OCI-M1 (cell line): Measurements from ENCODE around the gene GALE.
"Not testable (repeated sequence)": the region's sequence is repeated elsewhere in the genome, so short reads cannot be mapped to it uniquely, and the experiment has no call there.

Experiments
- DNase-seq: peaks from one replicate; lab custom pipeline; 2025; lab: John Stamatoyannopoulos, UW

Gene GALE

DNA sequence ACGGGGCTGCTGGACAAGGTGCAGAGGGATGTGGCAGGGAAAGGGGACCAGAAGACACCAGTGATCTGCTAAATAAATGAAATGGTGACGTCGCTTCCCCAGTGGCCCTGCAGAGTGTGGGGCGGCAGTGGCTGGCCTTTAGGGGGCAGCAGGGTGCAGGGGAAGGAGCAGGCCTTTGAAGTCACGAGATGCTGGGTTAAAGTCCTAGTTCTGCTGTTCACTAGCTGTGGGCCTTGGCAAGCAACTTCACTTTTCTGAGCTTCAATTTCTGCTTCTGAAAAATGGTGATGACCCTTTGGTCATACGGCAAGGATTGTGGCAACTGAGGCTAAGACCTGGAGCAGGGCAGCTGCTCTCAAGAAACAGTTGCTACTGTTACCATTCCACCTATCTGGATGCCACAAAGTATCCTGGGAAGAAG, 9.2 kb upstream of the GALE start:
- peak; percentile 93 for DNase-seq

DNA sequence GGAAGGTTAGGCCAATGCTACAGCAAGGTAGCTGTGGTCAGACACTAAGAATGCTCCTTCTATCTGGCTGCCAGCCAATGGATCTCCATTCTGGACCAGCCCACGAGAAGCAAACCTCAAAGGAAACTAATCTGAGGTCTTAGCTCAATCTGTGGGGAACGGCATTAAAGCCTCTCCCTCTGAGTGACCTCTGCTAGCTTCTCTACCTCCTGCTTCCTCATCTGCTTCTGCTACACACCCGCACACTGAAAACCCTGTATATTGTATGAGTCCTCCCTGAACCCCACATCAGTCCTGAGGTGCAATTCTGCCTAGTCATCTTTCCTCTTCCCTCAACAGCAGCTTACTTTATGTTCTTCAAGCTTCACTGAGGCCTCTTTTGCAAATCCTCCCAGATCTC, 6.9 kb upstream of the GALE start:
- DNase-seq = peak; percentile 43

DNA sequence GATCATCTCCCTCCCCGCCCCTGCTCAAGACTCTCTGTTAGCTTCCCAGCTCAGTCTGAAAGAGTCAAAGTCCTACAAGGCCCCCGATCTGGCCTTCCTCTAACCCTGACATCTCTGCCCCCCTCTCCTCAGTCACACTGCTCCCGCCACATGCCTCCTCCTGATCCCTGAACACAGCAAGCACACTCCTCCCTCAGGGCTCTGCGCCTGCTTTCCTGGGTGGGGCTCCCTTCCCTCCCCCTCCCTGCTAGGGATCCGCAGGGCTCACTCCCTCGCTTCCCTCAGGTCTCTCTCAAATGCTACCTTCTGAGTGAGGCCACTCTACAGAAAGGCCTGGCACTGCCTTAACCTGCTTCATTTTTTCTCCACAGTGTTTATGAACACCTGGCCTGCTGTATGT, 5.7 kb upstream of the GALE start:
- no peak for DNase-seq

DNA sequence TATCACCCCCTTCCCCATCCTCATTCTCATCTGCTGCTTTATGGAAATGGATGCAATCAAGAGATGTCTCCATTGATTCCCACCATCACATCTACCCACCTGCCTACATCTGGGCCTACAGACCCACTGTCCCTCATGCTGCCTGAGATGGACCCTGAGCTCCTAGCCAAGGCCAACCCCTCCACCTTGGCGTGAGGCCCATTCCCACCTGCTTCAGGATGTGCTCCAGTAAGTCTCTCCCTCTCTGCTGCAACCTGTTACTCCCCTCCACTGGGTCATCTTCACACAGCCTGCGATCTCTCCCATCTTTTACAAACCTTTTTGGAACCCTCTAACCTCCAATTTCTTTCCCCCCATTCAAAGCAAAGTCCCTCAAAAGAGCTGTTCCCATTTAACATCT, 4.5 kb upstream of the GALE start:
- DNase-seq = no peak

DNA sequence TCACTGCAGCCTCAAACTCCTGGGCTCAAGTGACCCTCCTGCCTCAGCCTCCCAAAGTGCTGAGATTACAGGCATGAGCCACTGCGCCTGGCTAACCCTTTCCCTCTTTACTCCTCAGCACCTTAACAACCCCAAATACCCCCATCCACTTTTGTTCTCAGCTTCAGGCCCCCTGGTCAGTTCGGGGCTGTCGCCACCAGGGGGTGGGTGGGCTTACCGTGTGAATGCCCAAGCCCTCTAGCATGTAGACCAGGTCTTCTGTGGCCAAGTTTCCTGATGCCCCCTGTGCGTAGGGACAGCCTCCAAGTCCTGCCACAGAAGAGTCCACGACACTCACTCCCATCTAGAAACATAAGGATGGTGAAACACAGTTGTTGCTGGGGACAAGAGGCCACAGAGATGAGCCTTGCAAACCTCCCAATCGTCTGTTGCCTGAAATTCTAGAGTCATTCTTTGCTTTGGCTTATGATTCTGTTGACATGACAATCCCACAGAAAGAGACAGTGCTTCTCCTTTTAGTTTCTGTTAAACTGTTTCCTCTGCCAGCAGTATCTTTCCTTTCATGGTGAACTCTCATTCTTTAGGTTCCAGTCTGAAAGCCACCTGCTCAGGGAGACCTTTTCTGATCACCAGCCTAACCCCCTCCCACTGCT, 3.8 kb upstream of the GALE start:
- DNase-seq = peak; percentile 18

DNA sequence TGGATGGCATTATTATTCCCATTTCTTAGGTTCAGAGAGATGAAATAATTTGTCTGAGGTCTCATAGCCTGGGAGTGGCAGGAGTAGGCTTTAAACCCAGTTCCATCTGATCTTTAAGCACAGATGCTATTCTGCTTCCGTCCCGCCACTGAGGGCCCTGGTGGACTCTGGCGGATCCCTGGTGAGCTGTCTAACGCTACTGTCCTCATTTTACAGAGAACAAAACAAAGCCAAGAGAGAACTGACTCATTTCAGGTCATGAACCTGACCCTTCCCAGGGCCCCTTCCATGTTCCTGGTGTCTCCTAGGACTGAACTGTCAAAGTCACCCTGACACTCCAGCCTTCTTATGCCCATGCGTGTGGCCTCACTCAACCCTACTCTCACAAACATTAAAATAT, 3.1 kb upstream of the GALE start:
- DNase-seq = no peak

DNA sequence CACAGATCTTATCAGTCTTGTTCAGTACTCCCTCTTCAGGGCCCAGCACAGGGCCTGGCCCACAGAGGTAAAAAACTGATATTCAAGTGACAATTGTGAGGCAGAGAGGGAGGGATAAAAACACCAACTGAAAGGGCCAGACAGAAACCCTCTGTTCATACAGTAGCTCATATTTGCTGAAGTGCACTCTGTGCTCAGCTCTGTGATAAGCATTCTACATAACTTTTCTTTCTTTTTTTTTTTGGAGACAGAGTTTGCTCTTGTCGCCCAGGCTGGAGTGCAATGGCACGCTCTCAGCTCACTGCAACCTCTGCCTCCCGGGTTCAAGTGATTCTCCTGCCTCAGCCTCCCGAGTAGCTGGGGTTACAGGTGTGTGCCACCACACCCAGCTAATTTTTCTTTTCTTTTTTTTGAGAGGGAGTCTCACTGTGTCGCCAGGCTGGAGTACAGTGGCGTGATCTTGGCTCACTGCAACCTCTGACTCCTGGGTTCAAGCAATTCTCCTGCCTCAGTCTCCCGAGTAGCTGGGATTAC, 2.3 kb upstream of the GALE start:
- not testable (repeated sequence) for DNase-seq

DNA sequence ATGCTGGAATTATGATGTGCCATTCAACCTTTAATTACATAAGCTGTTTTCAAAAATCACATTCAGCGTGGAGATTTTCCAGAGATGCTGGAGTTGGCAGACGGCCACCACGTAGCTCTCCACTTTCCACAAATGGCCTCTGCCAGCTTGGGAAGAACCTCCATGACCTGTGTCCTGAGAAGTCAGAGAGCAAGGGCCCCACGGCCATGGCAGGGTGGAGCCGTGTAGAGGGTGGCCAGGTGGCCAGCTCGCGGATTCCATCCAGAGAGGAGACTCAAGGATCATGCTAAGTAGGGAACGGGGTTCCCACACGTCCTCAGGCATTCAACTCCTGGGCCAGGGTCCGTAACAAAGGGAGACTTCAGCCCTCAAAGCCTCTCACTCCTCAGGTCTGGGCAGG, 1.3 kb upstream of the GALE start:
- DNase-seq = no peak

DNA sequence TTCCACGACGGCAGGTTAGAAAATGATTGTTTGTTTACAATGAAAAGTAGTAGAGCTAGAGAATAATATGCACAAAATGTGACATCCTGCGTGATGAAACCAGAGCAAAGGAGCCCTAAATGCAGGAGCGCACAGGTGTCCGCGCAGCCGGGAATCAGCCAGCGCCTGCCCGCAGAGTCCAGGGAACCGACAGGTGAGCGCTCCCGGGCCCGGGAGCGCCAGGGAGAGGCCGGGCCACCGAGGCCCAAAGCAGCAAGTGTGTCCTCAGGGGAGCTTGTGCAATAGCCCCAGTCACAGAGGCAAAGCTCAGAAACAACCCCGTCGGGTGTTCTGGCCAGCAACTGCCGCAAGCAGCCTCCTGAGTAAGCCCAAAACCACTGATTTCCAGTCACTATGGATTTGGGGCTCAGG, 789 bp upstream of the GALE start:
- DNase-seq = no peak

DNA sequence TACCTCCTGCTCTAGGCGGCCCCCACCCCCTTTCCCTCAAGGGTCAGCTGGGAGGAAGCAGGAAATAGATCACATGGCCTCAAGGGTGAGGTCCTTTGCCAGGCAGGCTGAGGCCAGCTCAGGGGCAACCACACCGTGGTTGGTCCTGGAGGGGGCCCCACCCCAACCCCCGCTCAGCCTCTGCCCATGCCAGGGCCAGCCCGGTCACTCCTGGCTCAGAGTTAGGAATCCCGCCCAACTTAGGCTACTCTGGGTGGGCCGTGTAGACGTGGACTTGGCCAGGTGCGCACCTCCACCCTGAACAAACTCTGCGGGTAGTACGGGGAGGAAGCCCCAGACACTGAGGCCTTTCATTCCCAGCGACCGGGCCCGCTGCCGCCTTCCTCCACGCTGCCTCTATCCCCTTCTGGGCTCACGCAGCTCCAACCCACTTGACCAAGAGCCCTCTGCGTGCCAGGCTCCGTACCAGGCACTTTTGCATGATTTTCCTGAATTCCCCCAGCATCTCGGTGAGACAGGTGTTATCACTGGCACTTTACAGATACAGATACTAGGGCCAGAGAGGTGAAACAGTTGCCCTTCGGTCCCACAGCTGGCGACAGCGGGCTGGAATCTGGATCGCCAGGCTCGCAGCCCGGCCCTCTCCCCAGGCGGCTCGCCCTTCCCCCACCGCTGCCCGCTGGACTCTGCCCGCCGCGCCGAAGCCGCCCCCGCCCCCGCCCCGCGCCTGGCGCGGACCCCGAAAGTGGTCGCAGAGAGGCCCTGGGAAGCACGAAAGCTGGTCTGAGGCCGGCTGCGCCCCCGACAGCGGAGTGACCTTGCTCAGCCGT, 769 bp downstream of the GALE start:
- peak; percentile 55 for DNase-seq

DNA sequence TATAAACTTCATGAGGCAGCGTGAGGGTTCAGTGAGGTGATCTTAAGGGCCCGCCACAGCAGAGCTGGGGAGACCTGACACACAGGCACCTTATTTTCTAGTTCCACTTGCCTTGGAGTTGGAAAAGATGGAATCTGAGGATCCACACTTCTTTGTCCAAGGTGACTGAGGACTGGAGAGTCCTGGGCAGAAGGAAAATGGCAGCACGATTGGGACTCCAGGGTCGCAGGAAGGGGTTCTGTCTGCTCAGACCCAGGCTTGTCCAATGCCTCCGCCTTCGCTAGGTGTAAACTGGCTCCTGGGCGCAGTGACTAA, 1.3 kb downstream of the GALE start:
- no peak for DNase-seq

DNA sequence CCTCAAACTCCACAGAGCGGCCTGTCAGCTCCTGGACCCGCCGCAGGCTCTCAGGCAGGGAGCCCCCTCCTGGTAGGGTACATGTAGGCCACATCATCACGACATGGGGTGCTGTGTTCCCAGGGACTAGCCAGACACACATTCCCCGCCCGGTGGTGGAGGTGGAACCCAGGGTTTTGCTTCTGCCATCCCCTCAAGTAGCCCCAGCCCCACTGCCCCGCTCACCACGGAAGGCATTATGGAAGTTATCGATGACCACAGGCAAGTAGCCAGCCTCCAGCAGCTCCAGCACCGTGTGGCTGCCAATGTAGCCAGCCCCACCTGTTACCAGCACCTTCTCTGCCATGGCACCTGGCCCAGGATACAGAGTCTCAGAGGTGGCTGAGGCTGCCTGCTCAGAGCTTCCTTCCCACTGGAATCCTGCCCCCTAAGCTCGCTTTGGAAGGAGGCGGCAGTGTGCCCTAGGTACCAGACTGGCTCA, 1.9 kb downstream of the GALE start:
- no peak for DNase-seq

DNA sequence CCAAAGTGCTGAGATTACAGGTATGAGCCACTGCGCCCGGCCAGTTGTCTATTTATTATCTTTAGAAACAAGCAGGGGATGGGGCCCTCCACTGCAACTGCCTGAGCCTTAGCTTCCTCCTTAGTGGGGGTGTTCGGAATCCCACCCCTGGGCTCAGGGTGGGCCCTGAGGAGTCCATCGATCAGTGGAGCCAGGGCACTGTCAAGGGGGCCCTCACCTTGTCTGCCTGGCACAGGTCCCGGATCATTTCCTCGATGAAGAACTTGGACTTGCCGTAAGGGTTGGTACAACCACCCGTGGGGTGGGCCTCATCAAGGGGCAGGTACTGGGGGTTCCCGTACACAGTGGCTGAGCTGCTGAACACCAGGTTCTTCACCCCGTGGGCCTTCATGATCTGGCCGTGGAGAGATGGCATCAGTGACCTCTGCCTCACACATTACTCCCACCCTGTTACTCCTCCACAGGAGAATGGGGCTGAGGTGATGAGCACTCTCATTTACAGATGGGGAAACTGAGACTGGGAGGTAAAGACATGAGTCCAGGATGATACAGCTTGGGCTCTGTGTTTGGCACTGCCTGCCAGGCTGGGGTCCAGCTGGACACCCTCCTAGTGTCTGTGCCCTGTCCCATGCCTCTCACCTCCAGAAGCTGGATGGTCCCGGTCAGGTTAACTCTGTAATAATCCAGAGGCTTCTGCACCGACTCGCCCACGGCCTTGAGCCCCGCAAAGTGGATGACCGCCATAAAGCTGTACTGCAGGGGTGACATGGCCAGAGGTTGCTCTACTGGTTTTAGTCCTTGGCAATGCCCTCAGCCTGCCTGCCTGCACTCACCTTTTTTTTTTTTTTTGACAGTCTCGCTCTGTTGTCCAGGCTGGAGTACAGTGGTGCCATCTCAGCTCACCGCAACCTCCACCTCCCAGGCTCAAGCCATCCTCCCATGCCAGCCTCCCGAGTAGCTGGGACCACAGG, 2.8 kb downstream of the GALE start:
- DNase-seq = no peak

DNA sequence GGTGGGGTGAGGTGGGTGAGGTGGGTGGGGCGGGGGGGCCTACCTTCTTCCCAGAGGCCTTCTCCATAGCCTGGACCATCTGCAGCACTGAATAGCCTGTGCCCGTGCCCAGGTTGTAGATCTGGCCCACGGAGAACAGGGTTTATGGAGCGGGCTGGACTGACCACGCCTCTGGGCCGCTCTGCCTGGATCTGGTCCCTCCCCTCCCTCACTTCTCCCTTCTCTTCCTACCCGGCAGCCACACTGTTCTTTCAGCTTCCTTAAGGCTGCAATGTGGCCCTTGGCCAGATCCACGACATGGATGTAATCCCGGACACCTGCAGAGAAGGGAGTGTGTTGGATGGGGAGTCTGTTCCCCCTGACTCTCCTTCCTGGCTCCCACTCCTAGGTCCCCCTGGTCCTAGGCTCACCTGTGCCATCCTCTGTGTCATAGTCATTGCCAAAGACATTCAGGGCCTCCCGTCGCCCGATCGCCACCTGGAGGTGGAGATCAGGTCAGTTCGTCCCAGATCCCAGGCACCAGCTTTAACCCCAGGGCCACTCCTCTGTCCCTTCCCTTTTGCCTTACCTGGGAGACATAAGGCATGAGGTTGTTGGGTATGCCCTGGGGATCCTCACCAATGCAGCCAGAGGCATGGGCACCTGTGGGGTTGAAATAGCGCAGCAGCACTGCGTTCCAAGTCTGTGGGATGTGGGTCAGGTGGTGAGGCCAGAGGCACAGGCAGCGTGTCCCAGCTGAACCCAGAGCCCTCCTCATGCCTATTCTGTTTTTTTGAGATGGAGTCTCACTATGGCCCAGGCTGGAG, 3.9 kb downstream of the GALE start:
- no peak for DNase-seq

DNA sequence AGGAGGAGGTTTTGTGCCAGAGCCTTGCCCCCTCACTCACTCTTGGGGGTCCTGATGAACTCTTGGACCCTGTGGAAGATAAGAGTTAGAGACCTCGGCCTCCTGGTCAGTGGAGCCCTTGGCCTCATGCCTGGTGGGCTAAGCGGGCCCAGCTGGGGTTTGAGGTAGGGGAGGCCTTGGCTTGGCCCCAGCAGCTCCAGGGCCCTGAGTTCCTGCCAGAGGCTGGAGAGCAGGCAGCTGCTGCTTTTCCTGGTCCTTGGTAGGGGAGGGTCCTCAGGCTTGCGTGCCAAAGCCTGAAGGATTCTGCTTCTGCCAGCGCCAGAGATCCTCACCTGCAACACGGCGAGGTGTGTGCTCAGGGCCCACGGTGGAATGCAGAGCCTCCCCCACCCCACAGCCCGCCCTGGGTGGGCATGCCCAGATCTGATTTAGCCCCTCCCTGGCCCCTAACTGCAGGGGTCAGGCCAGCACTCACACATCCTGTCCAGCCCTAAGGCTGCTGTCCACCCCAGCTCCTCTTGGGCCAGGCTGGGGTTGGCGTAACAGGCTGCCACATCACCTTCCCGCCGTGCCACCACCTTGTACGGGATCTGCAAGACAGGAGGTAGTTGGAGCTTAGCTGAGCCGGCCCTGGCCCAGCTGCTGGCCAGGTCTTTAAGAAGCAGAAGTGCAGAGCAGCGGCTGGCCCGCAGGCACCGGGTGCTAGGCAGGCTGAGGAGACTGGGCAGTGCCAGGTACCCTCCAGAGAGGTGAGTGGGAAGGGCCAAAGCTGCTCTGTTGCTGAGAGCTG, 4.7 kb downstream of the GALE start:
- no peak for DNase-seq

DNA sequence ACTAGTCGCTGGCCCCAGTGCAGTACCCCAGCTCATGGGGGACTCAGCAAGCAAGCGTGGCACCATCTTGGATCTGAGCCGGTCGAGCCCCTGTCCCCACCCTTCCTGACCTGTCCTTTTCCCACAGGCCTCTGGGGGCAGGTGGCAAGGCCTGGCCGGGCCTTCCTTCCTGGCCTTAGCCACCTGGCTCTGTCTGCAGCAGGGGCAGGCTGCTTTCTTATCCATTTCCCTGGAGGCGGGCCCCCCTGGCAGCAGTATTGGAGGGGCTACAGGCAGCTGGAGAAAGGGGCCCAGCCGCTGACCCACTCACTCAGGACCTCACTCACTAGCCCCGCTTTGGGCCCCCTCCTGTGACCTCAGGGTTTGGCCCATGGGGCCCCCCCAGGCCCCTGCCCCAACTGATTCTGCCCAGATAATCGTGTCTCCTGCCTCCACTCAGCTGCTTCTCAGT, 5.8 kb downstream of the GALE start:
- not testable (repeated sequence) for DNase-seq

DNA sequence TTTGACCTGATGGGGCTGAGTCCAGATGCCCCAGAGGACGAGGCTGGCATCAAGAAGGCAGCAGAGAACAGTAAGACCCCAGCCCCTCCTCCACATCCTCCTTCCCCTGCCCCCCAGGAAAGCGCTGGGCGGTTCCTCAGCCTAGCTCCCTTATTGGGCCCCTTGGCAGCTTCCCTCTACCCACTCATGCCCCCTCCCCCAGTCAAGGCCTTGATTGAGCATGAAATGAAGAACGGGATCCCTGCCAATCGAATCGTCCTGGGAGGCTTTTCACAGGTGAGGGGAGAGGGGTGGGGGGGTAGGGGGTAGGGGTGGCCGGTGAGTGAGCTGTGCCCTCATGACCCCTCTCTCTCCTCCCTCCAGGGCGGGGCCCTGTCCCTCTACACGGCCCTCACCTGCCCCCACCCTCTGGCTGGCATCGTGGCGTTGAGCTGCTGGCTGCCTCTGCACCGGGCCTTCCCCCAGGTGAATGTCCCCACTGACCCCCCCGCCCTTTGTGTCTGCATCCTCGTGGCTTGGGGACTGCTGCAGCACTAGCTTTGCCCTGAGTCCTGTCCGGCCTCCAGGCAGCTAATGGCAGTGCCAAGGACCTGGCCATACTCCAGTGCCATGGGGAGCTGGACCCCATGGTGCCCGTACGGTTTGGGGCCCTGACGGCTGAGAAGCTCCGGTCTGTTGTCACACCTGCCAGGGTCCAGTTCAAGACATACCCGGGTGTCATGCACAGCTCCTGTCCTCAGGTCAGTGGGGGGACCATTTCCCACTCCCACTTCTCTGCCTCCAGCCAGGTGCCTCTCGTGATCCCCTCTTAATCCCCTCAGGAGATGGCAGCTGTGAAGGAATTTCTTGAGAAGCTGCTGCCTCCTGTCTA, 6.5 kb downstream of the GALE start:
- DNase-seq = no peak

DNA sequence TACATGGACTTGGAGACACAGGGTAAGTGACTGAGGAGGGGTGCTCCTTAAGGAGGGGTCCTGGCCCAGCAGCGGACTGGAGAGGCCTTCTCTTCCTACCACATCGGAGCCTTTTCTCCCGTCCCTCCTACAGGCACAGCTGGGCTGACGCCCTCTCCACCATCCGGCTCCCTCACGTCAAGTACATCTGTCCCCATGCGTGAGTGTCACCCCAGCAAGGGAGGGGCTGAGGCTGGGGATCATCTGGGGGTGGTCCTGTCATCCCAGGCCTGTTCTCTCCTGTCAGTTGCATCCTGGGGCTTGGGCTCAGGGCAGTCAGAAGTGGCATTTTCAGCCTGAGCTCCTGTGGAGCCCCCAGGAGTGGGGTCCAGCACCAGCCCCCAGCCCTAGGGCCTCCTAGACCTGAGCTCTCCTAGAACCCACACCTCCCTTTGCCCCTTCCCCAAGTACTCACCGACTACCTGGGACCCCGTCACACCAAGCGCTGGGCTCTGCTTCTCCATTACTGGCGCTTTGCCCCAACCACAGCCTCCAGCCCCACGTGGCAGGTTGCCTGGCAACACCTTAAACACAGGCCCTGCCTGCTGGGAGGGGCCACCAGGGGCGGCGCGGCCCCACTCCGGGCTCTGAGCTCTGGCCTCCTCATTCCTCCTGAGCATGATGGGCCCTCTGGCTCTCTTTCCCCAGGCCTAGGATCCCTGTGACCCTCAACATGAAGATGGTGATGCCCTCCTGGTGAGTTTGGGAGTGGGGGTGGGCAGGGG, 7.4 kb downstream of the GALE start:
- peak; percentile 72 for DNase-seq
